Upper lobe of left lung (tissue), 4 donors: Measurements from ENCODE around the gene GPR34.

ENCODE experiments used
- EP300 ChIP-seq, 4 donors: sonication (generic); formaldehyde crosslinking; IDR thresholded peaks; one replicate each; pipeline ENCODE4 v1.5.1; 2017; ENCODE audit warnings: antibody characterized with exemption in 4 of 4, control low read depth in 2 of 4
- TF ChIP-seq, protein P1 (sequence below), 6 experiments: fragments of 450-650 bp in 4 of 6; fragments of 200-600 bp in 2 of 6; sonication (generic) in 2 of 6; IDR thresholded peaks; one replicate each; pipeline ENCODE4 v1.5.1; 2016 to 2019; ENCODE audit warnings: antibody characterized with exemption in 6 of 6

GRCh38 chrX:41688156-41688555 is 617 bp upstream of the GPR34 start:
- TF ChIP-seq, protein P1, sequence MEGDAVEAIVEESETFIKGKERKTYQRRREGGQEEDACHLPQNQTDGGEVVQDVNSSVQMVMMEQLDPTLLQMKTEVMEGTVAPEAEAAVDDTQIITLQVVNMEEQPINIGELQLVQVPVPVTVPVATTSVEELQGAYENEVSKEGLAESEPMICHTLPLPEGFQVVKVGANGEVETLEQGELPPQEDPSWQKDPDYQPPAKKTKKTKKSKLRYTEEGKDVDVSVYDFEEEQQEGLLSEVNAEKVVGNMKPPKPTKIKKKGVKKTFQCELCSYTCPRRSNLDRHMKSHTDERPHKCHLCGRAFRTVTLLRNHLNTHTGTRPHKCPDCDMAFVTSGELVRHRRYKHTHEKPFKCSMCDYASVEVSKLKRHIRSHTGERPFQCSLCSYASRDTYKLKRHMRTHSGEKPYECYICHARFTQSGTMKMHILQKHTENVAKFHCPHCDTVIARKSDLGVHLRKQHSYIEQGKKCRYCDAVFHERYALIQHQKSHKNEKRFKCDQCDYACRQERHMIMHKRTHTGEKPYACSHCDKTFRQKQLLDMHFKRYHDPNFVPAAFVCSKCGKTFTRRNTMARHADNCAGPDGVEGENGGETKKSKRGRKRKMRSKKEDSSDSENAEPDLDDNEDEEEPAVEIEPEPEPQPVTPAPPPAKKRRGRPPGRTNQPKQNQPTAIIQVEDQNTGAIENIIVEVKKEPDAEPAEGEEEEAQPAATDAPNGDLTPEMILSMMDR (IDR thresholded peaks at IDR 0.05), result no peak
- TF ChIP-seq EP300 (IDR thresholded peaks at IDR 0.05), result no peak
